H9 (cell line): ENCODE results near the gene PRIMPOL. TPM values are rescaled to one million over a fixed set of nuclear protein-coding genes. Genes with fewer than 3 reads are reported as not detected.

ENCODE experiments used
- DNase-seq: peaks from one replicate; pipeline ENCODE4 v3.0.0-alpha.2; 2017
- H2AFZ ChIP-seq: one replicate; pipeline ENCODE4 v1.6.1; 2013; ENCODE audit warnings: mild to moderate bottlenecking, low read length, control low read depth, moderate library complexity
- H2AK5ac ChIP-seq: 2 replicates; pipeline ENCODE4 v1.6.1; 2013; ENCODE audit warnings: low read length, control low read depth, mixed read lengths; ENCODE audit not compliant: insufficient read length
- H2BK120ac ChIP-seq: one replicate; pipeline ENCODE4 v1.6.1; 2013; ENCODE audit warnings: low read depth, mild to moderate bottlenecking, low read length, control low read depth, inconsistent platforms; ENCODE audit not compliant: poor library complexity, severe bottlenecking
- H2BK12ac ChIP-seq: 2 replicates; pipeline ENCODE4 v1.6.1; 2013; ENCODE audit warnings: low read length, control low read depth, mixed read lengths, low read depth; ENCODE audit not compliant: insufficient read length
- H2BK15ac ChIP-seq: 2 replicates; pipeline ENCODE4 v1.6.1; 2013; ENCODE audit warnings: low read depth, low read length, control low read depth
- H2BK20ac ChIP-seq: one replicate; pipeline ENCODE4 v1.6.1; 2013; ENCODE audit warnings: low read depth, mild to moderate bottlenecking, low read length, control low read depth, inconsistent platforms; ENCODE audit not compliant: poor library complexity, severe bottlenecking
- H2BK5ac ChIP-seq: 2 replicates; pipeline ENCODE4 v1.6.1; 2013; ENCODE audit warnings: low read length, control low read depth, mixed read lengths; ENCODE audit not compliant: insufficient read length
- H3K14ac ChIP-seq: 2 replicates; pipeline ENCODE4 v1.6.1; 2013; ENCODE audit warnings: low read length, control low read depth; ENCODE audit not compliant: insufficient read depth
- H3K18ac ChIP-seq: 2 replicates; pipeline ENCODE4 v1.6.1; 2013; ENCODE audit warnings: low read depth, mild to moderate bottlenecking, mixed read lengths, low read length, control low read depth; ENCODE audit not compliant: insufficient read length
- H3K23ac ChIP-seq: 2 replicates; pipeline ENCODE4 v1.6.1; 2013; ENCODE audit warnings: low read length, control low read depth, mixed read lengths, low read depth; ENCODE audit not compliant: insufficient read length
- H3K23me2 ChIP-seq: 2 replicates; pipeline ENCODE4 v1.6.1; 2013; ENCODE audit warnings: low read depth, mild to moderate bottlenecking, mixed read lengths, low read length, control low read depth; ENCODE audit not compliant: insufficient read length, poor library complexity, severe bottlenecking
- H3K27ac ChIP-seq: 2 replicates; pipeline ENCODE4 v1.5.1; 2013; ENCODE audit warnings: low read length, control low read depth, mixed read lengths, low read depth; ENCODE audit not compliant: insufficient read length
- H3K27me3 ChIP-seq: 2 replicates; pipeline ENCODE4 v1.6.1; 2013; ENCODE audit warnings: low read length, control low read depth, inconsistent platforms; ENCODE audit not compliant: insufficient read depth
- H3K4ac ChIP-seq: 2 replicates; pipeline ENCODE4 v1.6.1; 2013; ENCODE audit warnings: low read depth, mild to moderate bottlenecking, control low read depth, inconsistent platforms, low read length, moderate library complexity
- H3K4me1 ChIP-seq: 2 replicates; pipeline ENCODE4 v1.6.1; 2013; ENCODE audit warnings: low read length, control low read depth, inconsistent platforms; ENCODE audit not compliant: insufficient read depth
- H3K4me2 ChIP-seq: 2 replicates; pipeline ENCODE4 v1.6.1; 2013; ENCODE audit warnings: low read length, control low read depth, mixed read lengths; ENCODE audit not compliant: insufficient read length, insufficient read depth
- H3K56ac ChIP-seq: 2 replicates; pipeline ENCODE4 v1.6.1; 2013; ENCODE audit warnings: low read depth, mild to moderate bottlenecking, mixed read lengths, low read length, control low read depth; ENCODE audit not compliant: insufficient read length
- H3K79me1 ChIP-seq: 2 replicates; pipeline ENCODE4 v1.6.1; 2013; ENCODE audit warnings: low read depth, mild to moderate bottlenecking, moderate library complexity, low read length, control low read depth, inconsistent platforms; ENCODE audit not compliant: insufficient read depth, poor library complexity, severe bottlenecking
- H3K79me2 ChIP-seq: 2 replicates; pipeline ENCODE4 v1.6.1; 2013; ENCODE audit warnings: low read length, control low read depth, inconsistent platforms; ENCODE audit not compliant: insufficient read depth
- H3K9ac ChIP-seq: 2 replicates; pipeline ENCODE4 v1.6.1; 2013; ENCODE audit warnings: low read length, control low read depth, mixed read lengths; ENCODE audit not compliant: insufficient read length; ENCODE audit errors: extremely low read depth
- H3K9me3 ChIP-seq: one replicate; pipeline ENCODE4 v1.6.1; 2013; ENCODE audit warnings: low read depth, low read length, inconsistent platforms; ENCODE audit not compliant: control insufficient read depth
- H3T11ph ChIP-seq: one replicate; pipeline ENCODE4 v1.6.1; 2013; ENCODE audit warnings: mild to moderate bottlenecking, low read length, control low read depth, inconsistent platforms
- H4K20me1 ChIP-seq: one replicate; pipeline ENCODE4 v1.6.1; 2013; ENCODE audit not compliant: control insufficient read depth, insufficient read length, insufficient read depth
- H4K5ac ChIP-seq: 2 replicates; pipeline ENCODE4 v1.6.1; 2013; ENCODE audit warnings: low read depth, mild to moderate bottlenecking, mixed read lengths, low read length, control low read depth; ENCODE audit not compliant: insufficient read length
- H4K8ac ChIP-seq: replicated peaks from 2 replicates; pipeline ENCODE4 v1.6.1; 2013; ENCODE audit warnings: low read length, control low read depth, mixed read lengths, low read depth; ENCODE audit not compliant: insufficient read length
- H4K91ac ChIP-seq: 2 replicates; pipeline ENCODE4 v1.6.1; 2013; ENCODE audit warnings: low read depth, mild to moderate bottlenecking, moderate library complexity, mixed read lengths, low read length, control low read depth; ENCODE audit not compliant: insufficient read length
- H3K27ac Mint-ChIP-seq, 3 experiments: 2 replicates in 2 of 3; 3 replicates in 1 of 3; pipeline ENCODE4 v1.8.0; 2020 to 2021; ENCODE audit warnings: mixed read lengths in 3 of 3, mild to moderate bottlenecking in 1 of 3, moderate library complexity in 1 of 3
- H3K27me3 Mint-ChIP-seq: 2 replicates; pipeline ENCODE4 v1.8.0; 2021; ENCODE audit warnings: low read depth, mild to moderate bottlenecking, moderate library complexity, mixed read lengths
- H3K36me3 Mint-ChIP-seq, 3 experiments: 2 replicates in 2 of 3; 3 replicates in 1 of 3; pipeline ENCODE4 v1.8.0; 2020 to 2021; ENCODE audit warnings: low read depth in 3 of 3, mixed read lengths in 3 of 3; ENCODE audit not compliant: insufficient read depth in 1 of 3
- H3K4me1 Mint-ChIP-seq, 2 experiments: 2 replicates each; pipeline ENCODE4 v1.8.0; 2020; ENCODE audit warnings: mixed read lengths in 2 of 2
- H3K4me3 Mint-ChIP-seq, 2 experiments: 2 replicates in 1 of 2; 3 replicates in 1 of 2; pipeline ENCODE4 v1.8.0; 2020 to 2021; ENCODE audit warnings: mild to moderate bottlenecking in 2 of 2, mixed read lengths in 2 of 2, moderate library complexity in 1 of 2
- H3K9me3 Mint-ChIP-seq, 2 experiments: 2 replicates in 1 of 2; 3 replicates in 1 of 2; pipeline ENCODE4 v1.8.0; 2020; ENCODE audit warnings: mild to moderate bottlenecking in 2 of 2, mixed read lengths in 2 of 2, moderate library complexity in 1 of 2
- CTCF ChIP-seq: fragments of 200-600 bp; sonication (generic); conservative IDR thresholded peaks from 3 replicates; pipeline ENCODE4 v1.8.0; 2021; ENCODE audit warnings: antibody characterized with exemption, mild to moderate bottlenecking
- WGBS: extraction: QIAGEN DNeasy Blood & Tissue Kit; methylation state at CpG from one replicate; pipeline ENCODE4 v1.1.7; 2013; ENCODE audit warnings: missing lambda C conversion rate, low lambda C conversion rate, mixed read lengths; ENCODE audit not compliant: insufficient read length; ENCODE audit errors: extremely low coverage; 5-methylcytosine and 5-hydroxymethylcytosine counted together
- total RNA-seq: library from RNA; stranded (reverse); gene quantifications from 2 replicates; pipeline ENCODE4 v1.2.1, GENCODE V29; 2021

Gene PRIMPOL
- total RNA-seq, 1 experiment from 2014 or later, result 4.9 TPM

- Histone ChIP-seq H3K4me2 (no peak overlapping the region), H4K5ac (no peak overlapping the region)
- H3K9me3 Mint-ChIP-seq, result no peaks in the 10 kb centered on the region; a peak in 1 of 5 replicates
Measured at GRCh38 chr4:184672741-184673140, 23.2 kb downstream of the PRIMPOL start.

More at GRCh38 chr4:184672741-184673140, 23.2 kb downstream of the PRIMPOL start:
- H4K91ac ChIP-seq, result no peak overlapping the region
- no peaks in the 10 kb centered on the region for H3K79me2 ChIP-seq
- no peak overlapping the region for H3K14ac ChIP-seq
- no CpG with 5 or more reads among the region's 6 CpGs for WGBS
- H4K8ac ChIP-seq, result no peak overlapping the region
- no peak overlapping the region for H2AFZ ChIP-seq
- H3T11ph ChIP-seq, result no peak overlapping the region
- Mint-ChIP-seq H3K27ac (0 out of 7 replicates have a peak overlapping the region, but pooled peaks of 1 of the 3 experiments have one; percentile 65), H3K36me3 (peaks cover 4 to 38% (median 25%) of the 10 kb centered on the region in 3 experiments), H3K4me3 (no peak overlapping the region), H3K4me1 (no peaks in the 10 kb centered on the region), H3K27me3 (no peaks in the 10 kb centered on the region)
- H3K27me3 ChIP-seq, result no peaks in the 10 kb centered on the region
- H3K18ac ChIP-seq, result no peak overlapping the region
- H3K9me3 ChIP-seq, result no peaks in the 10 kb centered on the region
- H3K4ac ChIP-seq, result no peak overlapping the region
- no peak overlapping the region for H2BK5ac ChIP-seq
- H3K79me1 ChIP-seq, result no peaks in the 10 kb centered on the region
- no peak overlapping the region for H3K9ac ChIP-seq
- H2BK120ac ChIP-seq, result no peak overlapping the region
- H3K23ac ChIP-seq, result no peak overlapping the region
- H3K4me1 ChIP-seq, result no peaks in the 10 kb centered on the region
- no peak overlapping the region for H3K27ac ChIP-seq
- no peaks in the 10 kb centered on the region for H4K20me1 ChIP-seq
- H3K56ac ChIP-seq, result no peak overlapping the region
- no peak overlapping the region for H2AK5ac ChIP-seq
- DNase-seq, result no peak
- H2BK15ac ChIP-seq, result no peak overlapping the region
- H2BK20ac ChIP-seq, result no peak overlapping the region
- H2BK12ac ChIP-seq, result no peak overlapping the region
- no peaks in the 10 kb centered on the region for H3K23me2 ChIP-seq
- TF ChIP-seq CTCF, result no peak
